Thyroid gland (tissue), 4 donors: ENCODE data around the gene INPP5D. TPM values are rescaled to one million over a fixed set of nuclear protein-coding genes. Genes with fewer than 3 reads are reported as not detected.

ENCODE experiments used
- DNase-seq, 2 donors: peaks; one replicate each; pipeline ENCODE4 v3.0.0-alpha.2; 2019
- H3K27ac ChIP-seq, 3 donors: fragments of 200-600 bp; sonication (generic); 1 replicate in 2 of 3; 2 replicates in 1 of 3; pipeline ENCODE4 v1.5.1; 2016 to 2019; ENCODE audit warnings: mild to moderate bottlenecking in 1 of 3, moderate library complexity in 1 of 3
- H3K27me3 ChIP-seq: fragments of 200-600 bp; sonication (generic); one replicate; pipeline ENCODE4 v1.5.1; 2019
- H3K36me3 ChIP-seq, 2 donors: fragments of 200-600 bp; sonication (generic); one replicate each; pipeline ENCODE4 v1.5.1; 2016 to 2019
- H3K4me1 ChIP-seq, 2 donors: fragments of 200-600 bp; sonication (generic); one replicate each; pipeline ENCODE4 v1.5.1; 2017 to 2019
- H3K4me3 ChIP-seq, 3 donors: fragments of 200-600 bp; sonication (generic); replicated peaks in 1 of 3; 1 replicate in 2 of 3; 2 replicates in 1 of 3; pipeline ENCODE4 v1.5.1; 2016; ENCODE audit warnings: mild to moderate bottlenecking in 1 of 3
- H3K9me3 ChIP-seq: fragments of 200-600 bp; sonication (generic); one replicate; pipeline ENCODE4 v1.5.1; 2017
- CTCF ChIP-seq, 6 experiments: fragments of 200-600 bp in 3 of 6; fragments of 450-650 bp in 3 of 6; sonication (generic) in 3 of 6; IDR thresholded peaks; one replicate each; pipeline ENCODE4 v1.5.1; 2016 to 2019; ENCODE audit warnings: antibody characterized with exemption in 6 of 6, mild to moderate bottlenecking in 2 of 6, inconsistent platforms in 1 of 6, moderate library complexity in 1 of 6
- POLR2A ChIP-seq, 2 donors: fragments of 450-650 bp; IDR thresholded peaks; one replicate each; pipeline ENCODE4 v1.6.1; 2017; ENCODE audit warnings: antibody characterized with exemption in 2 of 2, mild to moderate bottlenecking in 2 of 2, moderate library complexity in 1 of 2
- WGBS, 2 donors: methylation state at CpG; one replicate each; pipeline ENCODE4 v1.1.5; 2017; 5-methylcytosine and 5-hydroxymethylcytosine counted together
- intact Hi-C: fragments of 100-400 bp; cut with DNase I; formaldehyde crosslinking; loops from one replicate; pipeline ENCODE4 v1.15.1; 2023
- total RNA-seq, 4 donors: library from RNA; depleted of rRNA; stranded (reverse); fragments of >200 nt; gene quantifications; one replicate each; pipeline ENCODE4 v1.2.3, GENCODE V29; 2016

Gene INPP5D
- total RNA-seq, 4 donors from 2014 or later, result 7.1 to 13.4 (median 10.5) TPM

- Histone ChIP-seq H3K4me1 (peaks cover 0 to 13% of the 10 kb centered on the region in 2 donors), H3K4me3 (no peak overlapping the region), H3K27me3 (no peaks in the 10 kb centered on the region), H3K27ac (no peak overlapping the region), H3K9me3 (no peaks in the 10 kb centered on the region), H3K36me3 (no peaks in the 10 kb centered on the region)
- WGBS, 2 donors, result 92 to 96% methylated on average over 2 of the region's 2 CpGs
- intact Hi-C loops, result no loop called here
- no peak for TF ChIP-seq CTCF (IDR thresholded peaks at IDR 0.05)
- no peak for TF ChIP-seq POLR2A (IDR thresholded peaks at IDR 0.05)
- no peak for DNase-seq
Observed at GRCh38 chr2:233055362-233055761, 4.8 kb upstream of the INPP5D start.

GRCh38 chr2:233056961-233057605 lies 3.1 kb upstream of the INPP5D start:
- Histone ChIP-seq H3K27me3 (no peaks in the 10 kb centered on the region), H3K4me1 (peaks cover 0 to 10% of the 10 kb centered on the region in 2 donors), H3K4me3 (no peak overlapping the region), H3K27ac (no peak overlapping the region), H3K36me3 (no peaks in the 10 kb centered on the region), H3K9me3 (no peaks in the 10 kb centered on the region)
- WGBS, 2 donors, result 80 to 84% methylated on average over 6 of the region's 6 CpGs
- no peak for TF ChIP-seq POLR2A (IDR thresholded peaks at IDR 0.05)
- TF ChIP-seq CTCF (IDR thresholded peaks at IDR 0.05), result no peak
- intact Hi-C loops, result no loop called here
- DNase-seq, result no peak

- 91 to 94% methylated on average over 18 to 22 of the region's 24 CpGs for WGBS, 2 donors
- no peaks in the 10 kb centered on the region for H3K9me3 ChIP-seq
- no peaks in the 10 kb centered on the region for H3K27me3 ChIP-seq
- H3K27ac ChIP-seq, result peak overlapping the region in 1 of 3 donors; percentile 58
- H3K36me3 ChIP-seq, result no peaks in the 10 kb centered on the region
- no peak for DNase-seq
- intact Hi-C loops, result no loop called here
- no peak overlapping the region for H3K4me3 ChIP-seq
- TF ChIP-seq CTCF (IDR thresholded peaks at IDR 0.05), result no peak
- no peak for TF ChIP-seq POLR2A (IDR thresholded peaks at IDR 0.05)
- H3K4me1 ChIP-seq, result peaks cover 0 to 6% of the 10 kb centered on the region in 2 donors
Observed at GRCh38 chr2:233058717-233059546, 1.2 kb upstream of the INPP5D start.

- no peak for DNase-seq
- Histone ChIP-seq H3K36me3 (no peaks in the 10 kb centered on the region), H3K4me1 (peaks cover 0 to 4% of the 10 kb centered on the region in 2 donors), H3K27me3 (no peaks in the 10 kb centered on the region), H3K4me3 (no peak overlapping the region), H3K9me3 (no peaks in the 10 kb centered on the region), H3K27ac (peak overlapping the region in 2 of 3 donors; percentile 58 to 74)
- TF ChIP-seq POLR2A (IDR thresholded peaks at IDR 0.05) (no peak), CTCF (IDR thresholded peaks at IDR 0.05) (no peak)
- WGBS, 2 donors, result 72% methylated on average over 5 of the region's 7 CpGs; no CpG with 5 or more reads in 1 of the 2 donors
- intact Hi-C loops, result no loop called here
Observed at GRCh38 chr2:233059547-233059796, 670 bp upstream of the INPP5D start.

GRCh38 chr2:233060501-233060979 lies 398 bp downstream of the INPP5D start:
- H3K27me3 ChIP-seq, result no peaks in the 10 kb centered on the region
- no peak for TF ChIP-seq POLR2A (IDR thresholded peaks at IDR 0.05)
- no peak for TF ChIP-seq CTCF (IDR thresholded peaks at IDR 0.05)
- intact Hi-C loops, result no loop called here
- H3K4me3 ChIP-seq, result peak overlapping the region in 1 of 3 donors; percentile 24
- no peaks in the 10 kb centered on the region for H3K36me3 ChIP-seq
- no peaks in the 10 kb centered on the region for H3K9me3 ChIP-seq
- H3K27ac ChIP-seq, result peak overlapping the region; percentile 30 to 74 (median 39)
- DNase-seq, result no peak
- 64 to 78% methylated on average over 4 to 8 of the region's 13 CpGs for WGBS, 2 donors
- H3K4me1 ChIP-seq, result peaks cover 0 to 4% of the 10 kb centered on the region in 2 donors
